Fibroblast of skin of left quadriceps (primary cell): ENCODE data around the gene CLC.
"Not testable (repeated sequence)": the region's sequence is repeated elsewhere in the genome, so short reads cannot be mapped to it uniquely, and the experiment has no call there.

Experiments used
- DNase-seq, 2 experiments: peaks; one replicate each; pipeline ENCODE4 v3.0.0-alpha.2; 2013; ENCODE audit warnings: low read depth in 2 of 2

The CLC gene

DNA sequence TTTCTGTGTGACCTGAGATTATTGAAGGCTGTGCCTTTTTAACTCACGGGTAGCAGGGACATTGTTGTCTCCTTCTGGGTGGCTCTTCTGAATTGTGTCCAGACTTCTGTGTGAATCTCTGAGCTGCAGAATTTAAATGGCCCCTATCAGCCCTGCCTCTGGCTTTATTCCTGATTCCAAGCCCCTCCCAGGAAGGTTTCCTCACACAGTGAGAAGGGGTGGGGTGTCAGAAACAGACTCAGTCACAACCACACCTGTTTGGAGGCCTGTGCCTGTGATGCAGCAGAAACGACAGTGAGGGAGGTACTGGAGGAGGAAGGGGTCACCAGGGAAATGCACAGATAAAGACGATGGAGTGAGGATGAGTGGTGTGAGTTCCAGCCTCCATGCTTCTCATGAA lies at the start of gene CLC:
Gene CLC (minus strand): TSS at position 139 of the 400 bp plus-strand sequence. CDS start 77 bp downstream, at position 62.
- no peak for DNase-seq

DNA sequence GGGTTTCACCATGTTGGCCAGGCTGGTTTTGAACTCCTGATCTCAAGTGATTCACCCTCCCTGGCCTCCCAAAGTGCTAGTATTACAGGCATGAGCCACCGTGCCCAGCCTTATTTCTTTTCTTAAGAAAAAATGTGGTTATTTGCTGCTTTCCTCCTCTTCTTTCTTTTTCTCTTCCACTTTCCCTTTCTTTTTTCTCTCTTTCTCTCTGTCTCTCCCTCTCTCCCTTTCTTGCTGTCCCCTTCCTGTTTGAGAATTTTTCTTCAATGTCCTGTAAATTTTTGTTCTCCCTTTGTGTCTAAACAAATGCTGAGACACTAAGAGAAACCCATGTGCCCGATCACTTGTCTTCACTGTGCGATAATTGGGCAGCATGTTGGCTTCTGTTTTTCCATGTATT lies 43.1 kb upstream of the CLC start:
- DNase-seq: no peak

DNA sequence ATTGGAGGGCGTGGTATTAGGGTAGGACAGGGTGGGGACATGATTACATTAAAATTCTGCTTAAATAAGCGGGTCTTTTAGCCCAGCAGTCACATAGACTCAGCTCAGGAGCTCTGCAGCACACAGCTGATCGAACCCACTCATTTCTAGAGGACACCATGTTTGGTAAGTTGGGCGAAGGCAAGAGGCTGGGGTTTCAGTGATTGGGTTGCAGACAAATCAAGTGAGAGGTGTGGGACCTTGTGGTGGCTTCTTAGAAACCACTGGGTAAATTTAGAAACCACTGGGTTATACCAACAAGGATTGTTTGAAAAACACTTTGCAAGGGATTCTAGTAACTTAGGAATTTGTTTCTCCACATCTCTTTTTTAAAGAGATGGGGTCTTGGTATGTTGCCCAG lies 40.9 kb upstream of the CLC start, which contains the start of gene LEUTX:
Gene LEUTX (plus strand): TSS at position 92 of the 400 bp plus-strand sequence. CDS start 67 bp downstream, at position 159.
- no peak for DNase-seq

DNA sequence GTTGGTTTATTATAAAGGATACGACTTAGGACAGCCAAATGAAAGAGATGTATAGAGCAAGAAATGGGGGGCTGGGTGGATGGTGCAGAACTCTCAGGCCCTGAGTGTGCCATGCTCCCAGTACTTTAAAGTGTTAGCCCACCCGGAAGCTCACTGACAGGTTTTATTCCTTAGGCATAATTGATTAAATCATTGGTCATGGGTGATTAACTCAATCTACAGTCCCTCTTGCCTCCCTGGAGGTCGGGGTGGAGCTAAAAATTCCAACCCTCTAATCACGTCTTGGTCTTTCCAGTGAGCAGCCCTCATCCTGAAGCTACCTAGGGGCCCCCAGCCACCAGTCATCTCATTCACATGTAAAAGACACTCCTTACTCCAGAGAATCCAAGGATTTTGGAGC lies 31.0 kb upstream of the CLC start:
- DNase-seq: no peak

DNA sequence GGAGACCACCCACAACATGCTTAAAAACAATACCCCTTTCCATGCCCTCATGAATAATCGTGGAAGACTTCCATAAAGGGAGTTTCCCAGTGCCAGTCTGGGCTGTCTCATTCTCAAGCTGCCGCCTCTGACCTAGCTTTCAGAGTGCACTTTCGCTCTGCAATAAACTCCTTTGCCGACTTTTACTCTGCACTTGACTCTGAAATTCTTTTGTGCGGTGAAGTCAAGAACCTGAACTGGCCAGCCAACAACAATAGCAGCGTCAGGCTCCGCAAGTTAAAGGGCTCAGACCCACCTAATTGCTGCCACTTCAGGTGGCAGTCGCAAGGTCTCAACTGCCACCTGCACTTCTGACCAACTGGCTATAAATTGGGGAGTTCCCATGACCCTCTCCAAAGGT lies 30.5 kb upstream of the CLC start:
- no peak for DNase-seq

DNA sequence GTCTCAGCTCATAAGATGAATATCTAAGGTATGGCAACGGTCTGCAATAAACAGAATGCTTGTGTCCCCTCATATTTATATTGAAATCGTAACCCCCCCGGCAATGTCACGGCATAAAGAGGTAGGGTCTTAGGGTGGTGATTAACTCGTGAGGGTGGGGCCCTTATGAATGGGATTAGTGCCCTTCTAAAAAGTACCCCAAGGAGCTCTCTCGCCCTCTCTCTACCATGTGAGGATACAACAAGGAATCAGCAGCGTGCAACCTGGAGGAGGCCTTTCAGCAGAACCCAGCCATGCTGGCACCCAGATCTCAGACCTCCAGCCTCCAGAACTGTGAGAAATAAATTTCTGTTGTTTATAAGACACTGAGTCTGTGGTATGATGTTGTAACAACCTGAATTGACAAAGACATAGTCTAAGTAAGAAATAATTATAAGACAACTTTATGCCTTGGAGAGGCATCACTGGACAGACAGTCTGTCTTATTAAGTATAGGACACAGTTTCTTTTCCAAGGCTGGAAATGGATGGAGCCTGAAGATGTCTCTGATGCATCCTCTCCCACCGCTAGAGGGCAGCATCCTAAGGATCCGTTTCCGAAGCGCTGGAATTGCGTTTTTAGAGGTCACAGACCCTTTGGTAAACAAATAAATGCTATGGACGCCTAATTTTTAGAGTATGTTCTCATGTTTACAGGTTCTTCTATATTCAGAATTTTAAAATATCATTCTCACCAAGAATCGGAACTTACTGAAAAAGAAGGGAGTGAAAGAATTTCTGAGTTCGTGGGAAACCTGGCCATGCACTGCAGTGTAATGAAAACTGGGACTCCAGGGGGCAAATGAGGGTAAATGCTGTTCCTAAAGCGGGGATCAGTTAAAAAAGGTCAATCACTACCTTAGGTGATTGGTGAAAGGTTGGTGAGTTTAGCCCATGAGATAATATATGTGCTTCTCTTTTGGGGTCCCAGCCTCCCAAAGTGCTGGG lies 27.6 kb upstream of the CLC start:
- DNase-seq: peak in 1 of 2 experiments; percentile 14

DNA sequence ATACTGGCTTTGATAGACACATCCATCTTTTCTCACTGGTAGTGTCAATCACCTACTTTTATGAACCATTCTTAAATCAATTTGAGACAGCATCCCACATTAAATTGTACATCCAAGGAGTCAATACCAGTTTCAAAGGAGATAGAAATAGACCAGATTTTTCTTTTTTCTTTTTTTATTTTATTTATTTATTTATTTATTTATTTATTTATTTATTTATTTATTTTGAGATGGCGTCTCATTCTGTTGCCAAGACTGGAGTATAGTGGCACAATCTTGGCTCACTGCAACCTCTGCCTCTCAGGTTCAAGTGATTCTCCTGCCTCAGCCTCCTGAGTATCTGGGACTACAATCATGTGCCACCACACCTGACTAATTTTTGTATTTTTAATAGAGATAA lies 24.0 kb upstream of the CLC start:
- not testable (repeated sequence) for DNase-seq

DNA sequence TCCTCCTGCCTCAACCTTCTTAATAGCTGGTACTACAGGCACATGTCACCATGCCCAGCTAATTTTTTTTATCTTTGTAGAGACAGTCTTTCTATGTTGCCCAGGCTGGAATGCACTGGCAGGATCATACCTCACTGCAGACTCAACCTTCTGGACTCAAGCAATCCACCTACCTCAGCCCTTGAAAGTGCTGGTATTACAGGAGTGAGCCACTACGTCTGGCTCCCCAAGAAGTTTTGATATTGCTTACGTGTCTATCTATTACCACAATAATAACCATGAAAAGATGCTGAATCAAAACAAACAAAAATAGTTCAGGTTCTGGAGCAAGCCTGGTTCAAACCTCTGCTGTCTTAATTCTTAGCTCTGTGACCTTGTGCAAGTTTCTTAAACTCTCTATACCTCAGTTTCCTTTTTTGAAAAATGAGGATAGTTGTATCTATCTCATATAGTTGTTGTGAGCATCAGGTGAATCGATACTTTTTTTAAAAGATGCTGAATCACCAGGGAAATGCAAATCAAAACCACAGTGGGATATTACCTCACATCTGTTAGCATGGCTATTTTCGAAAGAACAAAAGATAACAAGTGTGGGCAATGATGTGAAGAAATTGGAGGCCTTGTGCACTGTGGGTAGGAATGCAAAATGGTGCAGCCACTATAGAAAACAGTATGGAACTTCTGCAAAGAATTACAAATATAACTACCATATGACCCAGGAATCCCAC lies 21.8 kb upstream of the CLC start:
- DNase-seq: no peak

DNA sequence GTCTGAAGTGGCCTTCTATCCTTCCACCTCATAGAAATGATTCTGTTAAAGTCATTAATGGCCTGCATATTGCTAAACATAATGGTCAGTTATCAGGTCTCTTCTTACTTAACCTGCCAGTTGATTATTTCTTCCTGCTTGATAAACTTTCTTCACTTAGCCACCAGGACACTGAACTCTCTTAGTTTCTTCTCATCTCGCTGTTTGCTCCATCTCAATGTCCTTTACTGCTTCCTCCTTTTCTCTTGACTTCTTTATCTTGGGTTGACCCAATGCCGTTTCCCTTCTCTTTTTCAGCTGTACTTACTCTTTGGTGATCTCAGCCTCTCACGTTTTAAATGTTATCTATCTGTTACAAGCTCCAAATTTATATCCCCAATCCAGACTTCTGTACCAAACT lies 17.1 kb upstream of the CLC start:
- no peak for DNase-seq

DNA sequence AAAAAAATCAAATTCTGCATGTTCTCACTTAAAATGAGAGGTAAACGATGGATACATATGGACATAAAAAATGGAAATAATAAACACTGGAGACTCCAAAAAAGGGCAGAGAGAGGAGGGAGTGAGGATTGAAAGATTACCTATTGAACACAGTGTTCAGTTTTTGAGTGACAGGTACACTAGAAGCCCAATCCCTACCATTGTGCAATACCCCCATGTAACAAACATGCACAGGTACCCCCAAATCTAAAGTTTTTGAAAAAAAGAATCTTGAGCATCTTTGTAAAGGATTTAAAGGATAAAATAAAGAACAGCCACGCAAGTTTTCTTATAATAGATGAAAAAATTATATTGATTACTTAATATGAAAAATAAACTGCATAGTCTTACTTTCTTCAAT lies 16.7 kb upstream of the CLC start:
- DNase-seq: no peak

DNA sequence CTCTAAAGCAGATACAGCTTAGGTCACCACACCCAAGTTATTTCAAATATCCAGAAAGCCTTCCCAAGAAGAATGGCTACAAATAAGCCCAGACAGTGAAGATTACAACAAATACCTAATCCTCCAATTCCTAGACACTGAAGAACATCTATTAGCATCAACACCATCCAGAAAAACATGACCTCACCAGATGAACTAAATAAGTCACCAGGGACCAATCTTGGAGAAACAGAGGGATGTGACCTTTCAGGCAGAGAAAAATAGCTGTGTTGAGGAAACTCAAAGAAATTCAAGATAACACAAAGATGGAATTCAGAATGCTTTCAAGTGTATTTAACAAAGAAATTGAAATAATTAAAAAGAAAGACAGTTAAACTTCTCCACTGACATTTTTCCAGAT lies 15.0 kb upstream of the CLC start:
- no peak for DNase-seq

DNA sequence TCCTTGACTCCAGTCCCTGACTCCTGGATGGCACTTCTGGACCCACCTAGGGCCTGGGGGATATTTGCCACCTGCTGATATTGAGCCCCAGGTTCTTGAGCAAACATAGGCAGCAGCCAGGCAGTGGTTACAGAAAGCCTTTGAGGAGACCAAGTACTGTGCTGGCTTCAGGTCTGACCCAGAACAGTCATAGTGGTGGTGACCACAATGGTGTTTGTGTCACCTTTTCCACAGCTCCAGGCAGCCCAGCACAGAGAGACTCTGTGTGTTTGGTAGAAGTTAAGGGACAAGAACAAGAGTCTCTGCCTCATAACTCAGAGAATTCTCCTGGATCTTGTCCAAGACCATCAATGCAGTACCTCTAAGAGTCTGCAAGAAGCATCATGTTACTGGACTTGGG lies 14.6 kb upstream of the CLC start:
- no peak for DNase-seq

DNA sequence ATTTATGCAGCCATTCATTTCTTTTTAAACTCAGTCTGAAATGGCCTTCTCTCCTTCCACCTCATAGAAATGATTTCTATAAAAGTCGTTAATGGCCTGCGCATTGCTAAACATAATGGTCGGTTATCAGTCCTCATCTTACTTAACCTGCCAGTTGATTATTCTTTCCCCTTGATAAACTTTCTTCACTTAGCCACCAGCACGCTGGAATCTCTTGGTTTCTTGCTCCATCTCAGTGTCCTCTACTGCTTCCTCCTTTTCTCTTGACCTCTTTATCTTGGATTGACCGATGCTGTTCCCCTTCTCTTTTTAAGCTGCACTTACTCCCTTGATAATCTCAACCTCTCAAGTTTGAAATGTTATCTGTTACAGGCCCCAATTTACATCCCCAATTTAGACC lies 12.2 kb upstream of the CLC start:
- DNase-seq: no peak

DNA sequence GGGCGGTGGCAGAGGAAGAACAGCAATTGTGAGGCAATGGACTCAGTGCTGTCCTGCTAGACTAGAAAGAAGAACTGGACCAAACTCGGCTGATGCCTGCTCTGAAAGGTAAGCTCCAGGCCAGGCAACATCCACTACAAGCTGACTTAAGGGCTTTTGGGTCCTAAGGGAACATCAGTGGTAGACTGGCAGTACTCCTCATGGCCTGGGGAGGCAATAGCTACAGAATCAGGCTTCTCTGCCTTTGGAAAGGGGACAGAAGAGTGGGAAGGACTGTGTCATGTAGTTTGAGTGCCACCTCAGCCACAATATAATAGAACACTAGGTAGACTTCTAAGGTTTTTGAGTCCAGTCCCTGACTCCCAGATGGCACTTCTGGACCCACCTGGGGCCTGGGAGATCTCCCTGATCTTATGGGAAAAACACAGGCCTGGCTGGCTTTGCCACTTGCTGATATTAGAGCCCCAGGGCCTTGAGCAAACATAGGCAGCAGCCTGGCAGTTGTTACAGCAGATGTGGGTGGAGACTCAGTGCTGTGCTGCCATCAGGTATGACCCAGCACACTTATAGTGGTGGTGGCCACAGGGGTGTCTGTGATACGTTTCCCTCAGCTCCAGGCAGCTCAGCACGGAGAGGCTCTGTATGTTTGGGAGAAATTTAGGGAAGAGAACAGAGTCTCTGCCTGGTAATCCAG lies 9.2 kb upstream of the CLC start:
- no peak for DNase-seq

DNA sequence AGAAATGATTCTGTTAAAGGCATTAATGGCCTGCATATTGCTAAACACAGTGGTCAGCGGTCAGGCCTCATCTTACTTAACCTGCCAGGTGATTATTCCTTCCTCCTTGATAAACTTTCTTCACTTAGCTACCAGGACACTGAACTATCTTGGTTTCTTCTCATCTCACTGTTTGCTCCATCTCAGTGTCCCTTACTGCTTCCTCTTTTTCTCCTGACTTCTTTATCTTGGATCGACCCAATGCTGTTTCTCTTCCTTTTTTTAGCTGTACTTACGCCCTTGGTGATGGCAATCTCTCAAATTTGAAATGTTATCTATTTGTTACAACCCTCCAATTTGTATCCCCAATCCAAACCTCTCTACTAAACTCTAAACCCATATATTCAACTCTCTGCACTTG lies 7.8 kb upstream of the CLC start:
- DNase-seq: no peak

DNA sequence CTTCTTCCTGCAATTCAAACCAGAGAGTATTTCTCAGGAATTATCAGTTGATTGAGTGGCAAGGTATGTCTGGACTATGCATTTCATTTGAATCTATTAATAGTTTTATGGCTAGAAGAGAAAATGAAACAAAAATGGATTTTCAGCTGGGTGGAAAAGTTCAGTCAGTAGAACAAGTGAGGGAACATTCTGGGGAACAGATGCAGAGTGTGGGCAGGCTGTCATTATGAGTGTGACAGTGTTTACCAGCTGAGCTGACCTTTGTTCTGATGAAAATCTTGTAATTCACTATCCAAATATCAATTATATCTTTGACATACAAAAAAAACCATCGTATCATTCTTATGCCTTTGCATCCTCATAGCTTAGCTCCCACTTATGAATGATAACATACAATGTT lies 2.6 kb upstream of the CLC start:
- DNase-seq: no peak

DNA sequence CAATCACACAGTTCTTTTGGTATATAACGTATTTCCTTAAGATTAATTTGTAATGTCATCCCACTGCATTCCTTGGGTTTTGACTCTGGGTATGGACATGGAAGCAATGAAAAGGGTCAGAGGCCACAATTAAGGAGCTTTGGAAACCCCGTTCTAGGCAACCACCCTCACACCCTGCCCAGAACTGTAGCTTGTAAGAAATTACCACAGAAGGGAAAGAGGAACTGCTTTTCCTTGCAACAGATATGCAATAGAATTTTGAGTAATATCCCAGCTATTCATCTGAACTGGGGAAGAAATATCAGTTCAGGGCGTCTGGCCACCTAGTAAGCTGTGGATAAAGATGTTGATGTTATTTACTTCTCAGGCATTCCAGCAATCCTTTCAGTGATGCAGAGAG lies 985 bp upstream of the CLC start:
- no peak for DNase-seq

DNA sequence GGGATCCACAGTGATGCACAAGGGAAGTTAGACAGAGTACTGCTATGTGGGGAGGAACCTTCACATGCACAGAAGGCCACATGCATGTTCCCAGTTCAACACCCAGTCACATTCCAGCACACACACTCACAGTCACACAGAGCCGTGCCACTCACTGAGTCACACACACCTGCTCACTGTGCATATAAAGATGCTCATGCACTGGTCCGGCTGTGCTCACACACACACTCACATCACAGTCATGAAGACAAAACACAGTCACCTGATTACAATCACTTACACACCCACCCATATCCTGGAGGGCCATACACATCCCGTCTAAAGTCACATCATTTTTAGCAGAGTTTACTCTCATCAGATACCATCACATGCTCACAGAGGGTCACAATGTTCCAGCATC lies 478 bp downstream of the CLC start:
- no peak for DNase-seq

DNA sequence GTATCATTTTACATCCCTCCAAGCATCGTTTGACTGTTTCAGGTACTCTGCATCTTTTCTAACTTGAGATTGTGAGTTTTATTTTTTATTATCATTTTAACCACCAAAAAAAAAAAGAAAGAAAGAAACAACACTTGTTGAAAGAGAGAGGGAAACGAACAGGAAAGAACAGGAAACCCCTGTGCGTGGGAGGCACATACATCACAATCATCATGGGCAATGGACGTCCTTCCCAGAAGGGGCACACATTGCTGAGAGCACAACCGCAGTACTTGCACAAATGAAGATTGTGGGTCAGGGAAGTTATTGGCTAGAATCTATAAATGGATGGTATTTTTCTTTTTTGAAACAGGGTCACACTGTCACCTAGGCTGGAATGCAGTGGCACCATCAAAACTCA lies 1.7 kb downstream of the CLC start:
- no peak for DNase-seq

DNA sequence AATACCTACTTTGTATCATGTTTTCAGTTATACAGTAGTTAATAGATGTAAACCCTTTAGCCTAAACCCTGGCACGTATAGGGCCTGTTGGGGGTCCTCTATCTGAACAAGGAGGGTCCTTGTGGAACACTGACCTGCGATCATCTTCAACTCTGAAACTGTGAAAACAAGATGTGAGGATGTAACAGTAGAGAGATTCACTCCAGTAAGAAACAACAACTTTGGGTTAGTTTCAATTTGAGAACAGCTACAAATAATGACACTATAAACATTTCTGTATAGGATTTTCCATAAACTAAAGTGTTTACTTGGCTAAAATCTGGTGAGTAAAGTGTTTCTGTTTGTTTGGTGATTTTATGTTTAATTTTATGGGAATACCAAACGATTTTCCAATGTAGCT lies 2.1 kb downstream of the CLC start:
- no peak for DNase-seq

DNA sequence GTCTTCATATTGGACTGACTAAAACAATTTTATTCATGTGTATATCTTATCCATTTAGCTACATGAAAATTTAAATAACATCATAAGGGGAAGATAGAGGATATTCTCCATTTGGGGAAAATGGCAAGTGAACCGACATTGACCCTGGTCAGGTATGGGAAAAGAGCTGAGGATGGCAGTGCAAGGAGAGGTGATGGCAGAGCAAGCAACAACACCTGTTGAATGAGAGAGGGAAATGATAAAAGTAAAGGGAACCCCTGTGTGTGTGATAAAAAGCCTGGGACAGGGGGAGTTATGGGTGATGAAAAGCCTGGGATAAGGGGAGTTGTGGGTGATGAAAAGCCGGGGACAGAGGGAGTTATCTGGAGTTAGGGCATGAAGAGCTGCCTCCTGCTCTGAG lies 4.0 kb downstream of the CLC start:
- DNase-seq: no peak

DNA sequence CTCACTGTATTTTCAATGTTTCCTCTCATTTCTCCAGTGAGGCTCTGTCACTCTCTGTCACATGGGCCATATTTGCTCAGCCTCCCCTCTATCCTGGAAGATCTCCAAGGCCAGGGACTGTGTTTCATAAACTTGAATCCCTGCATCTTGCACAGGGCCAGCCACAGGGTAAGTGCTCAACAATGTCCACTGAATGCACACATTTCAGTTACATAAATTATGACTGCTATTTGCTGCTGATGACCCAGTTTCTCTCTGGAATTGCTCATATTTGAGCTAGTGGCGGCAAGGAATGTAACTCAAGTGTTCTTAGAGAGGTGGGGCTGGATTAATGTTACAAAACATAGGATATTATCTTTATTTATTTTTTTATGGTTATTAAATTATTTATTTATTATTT lies 6.1 kb downstream of the CLC start:
- no peak for DNase-seq
